Dermis microvascular lymphatic vessel endothelial cell (primary cell): Measurements from ENCODE around the gene RAD51B. TPM values are rescaled to one million over a fixed set of nuclear protein-coding genes. Genes with fewer than 3 reads are reported as not detected.
"Not testable (repeated sequence)": the region's sequence is repeated elsewhere in the genome, so short reads cannot be mapped to it uniquely, and the experiment has no call there.

Source experiments
- DNase-seq, 2 donors: peaks; one replicate each; pipeline versions ENCODE4 v3.0.0 to v3.0.0-alpha.2; 2010; ENCODE audit warnings: low read depth in 2 of 2
- total RNA-seq: library from RNA; depleted of rRNA; stranded (reverse); fragments of >200 nt; gene quantifications from 2 replicates; pipeline ENCODE4 v1.2.1, GENCODE V29; 2014

Gene RAD51B
- total RNA-seq, 1 donor from 2014 or later = 9.2 TPM

DNA sequence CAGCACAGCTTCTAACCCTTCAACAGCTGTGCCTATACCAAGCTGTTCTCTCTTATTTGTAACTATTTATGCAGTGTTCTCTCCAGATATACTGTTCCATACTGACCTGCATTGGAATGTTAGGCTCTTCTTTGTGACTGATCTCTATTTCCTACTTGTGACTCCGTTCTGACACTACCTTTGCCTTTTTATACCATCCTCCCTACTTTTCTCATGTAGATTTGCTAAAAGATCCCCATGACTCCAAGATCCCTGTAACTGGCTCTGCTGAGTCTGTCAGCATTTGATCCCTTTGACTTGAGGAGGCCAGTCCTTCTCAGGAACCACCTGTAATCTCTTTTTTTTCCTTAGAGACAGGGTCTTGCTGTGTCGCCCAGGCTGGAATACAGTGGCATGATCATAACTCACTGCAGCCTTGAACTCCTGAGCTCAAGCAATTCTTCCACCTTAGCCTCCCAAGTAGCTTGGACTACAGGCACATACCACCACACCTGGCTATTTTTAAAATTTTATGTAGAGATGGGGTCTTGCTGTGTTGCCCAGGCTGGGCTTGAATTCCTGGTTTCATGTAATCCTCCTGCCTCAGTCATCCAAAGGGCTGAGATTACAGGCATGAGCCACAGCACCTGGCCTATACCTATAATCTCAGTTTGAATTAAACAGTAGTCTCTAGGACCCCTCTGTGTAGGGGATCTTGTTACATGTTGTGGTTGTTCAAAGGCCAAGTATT lies 605.0 kb downstream of the RAD51B start:
- no peak for DNase-seq

DNA sequence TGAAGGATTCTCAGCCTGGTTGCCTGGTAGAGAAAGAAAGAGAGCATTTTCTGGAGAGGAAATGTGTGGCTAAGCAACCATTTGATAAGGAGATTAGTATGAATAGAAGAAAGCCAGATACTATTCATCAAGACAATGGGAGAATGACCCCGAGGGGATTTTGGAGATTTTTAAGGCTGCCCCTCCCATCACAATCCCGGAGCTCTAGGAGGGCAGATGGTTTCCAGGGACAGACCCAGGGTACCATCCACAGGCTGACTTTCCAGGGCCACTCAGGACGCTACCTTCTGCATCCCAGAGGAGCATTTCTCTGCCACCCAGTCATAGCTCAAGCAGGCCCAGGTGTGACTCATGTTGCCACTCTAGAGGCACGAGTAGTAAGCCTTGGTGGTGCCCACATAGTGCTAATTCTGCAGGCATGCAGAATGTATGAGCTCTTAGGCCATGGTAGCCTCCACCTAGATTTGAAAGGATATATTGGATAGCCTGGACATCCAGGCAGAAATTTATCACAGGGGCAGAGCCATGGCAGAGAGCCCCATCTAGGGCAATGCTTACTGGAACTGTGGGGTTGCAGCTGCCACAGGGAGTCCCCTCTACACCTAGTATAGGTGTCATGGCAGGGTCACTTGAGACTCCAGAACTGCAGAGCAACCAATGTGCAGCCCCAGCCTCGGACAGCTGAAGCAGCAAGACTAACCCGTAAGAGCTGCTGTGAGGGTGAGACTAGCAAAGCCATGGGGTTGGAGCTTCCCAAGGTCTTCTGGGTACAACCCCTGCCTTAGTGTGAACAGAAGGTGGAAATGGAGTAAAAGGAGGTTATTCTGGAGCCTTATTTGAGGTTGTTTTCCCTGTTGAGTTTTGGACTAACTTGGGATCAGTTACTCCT lies 607.3 kb downstream of the RAD51B start:
- no peak for DNase-seq

DNA sequence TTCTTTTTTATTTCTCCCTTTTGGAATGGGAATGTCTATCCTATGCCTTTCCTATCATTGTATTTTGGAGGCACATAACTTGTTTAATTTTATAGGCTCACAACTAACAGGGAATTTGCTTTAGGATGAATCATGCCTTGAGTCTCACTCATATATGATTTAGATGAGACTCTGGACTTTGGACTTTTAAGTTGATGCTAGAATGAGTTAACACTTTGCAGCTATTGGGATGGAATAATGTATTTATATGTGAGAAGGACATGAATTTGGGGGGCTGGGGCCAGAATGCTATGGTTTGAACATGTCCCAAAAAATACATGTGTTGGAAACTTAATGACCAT lies 607.9 kb downstream of the RAD51B start:
- no peak for DNase-seq

DNA sequence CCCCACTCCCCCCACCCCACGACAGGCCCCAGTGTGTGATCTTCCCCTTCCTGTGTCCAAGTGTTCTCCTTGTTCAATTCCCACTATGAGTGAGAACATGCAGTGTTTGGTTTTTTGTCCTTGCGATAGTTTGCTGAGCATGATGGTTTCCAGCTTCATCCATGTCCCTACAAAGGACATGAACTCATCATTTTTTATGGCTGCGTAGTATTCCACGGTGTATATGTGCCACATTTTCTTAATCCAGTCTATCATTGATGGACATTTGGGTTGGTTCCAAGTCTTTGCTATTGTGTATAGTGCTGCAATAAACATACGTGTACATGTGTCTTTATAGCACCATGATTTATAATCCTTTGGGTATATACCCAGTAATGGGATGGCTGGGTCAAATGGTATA lies 609.3 kb downstream of the RAD51B start:
- not testable (repeated sequence) for DNase-seq

DNA sequence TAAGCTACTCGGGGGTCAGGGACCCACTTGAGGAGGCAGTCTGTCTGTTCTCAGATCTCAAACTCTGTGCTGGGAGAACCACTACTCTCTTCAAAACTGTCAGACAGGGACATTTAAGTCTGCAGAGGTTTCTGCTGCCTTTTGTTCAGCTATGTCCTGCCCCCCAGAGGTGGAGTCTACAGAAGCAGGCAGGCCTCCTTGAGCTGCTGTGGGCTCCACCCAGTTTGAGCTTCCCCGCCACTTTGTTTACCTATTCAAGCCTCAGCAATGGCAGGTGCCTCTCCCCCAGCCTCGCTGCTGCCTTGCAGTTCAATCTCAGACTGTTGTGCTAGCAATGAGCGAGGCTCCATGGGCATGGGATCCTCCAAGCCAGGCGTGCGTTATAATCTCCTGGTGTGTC lies 614.6 kb downstream of the RAD51B start:
- DNase-seq = not testable (repeated sequence)

DNA sequence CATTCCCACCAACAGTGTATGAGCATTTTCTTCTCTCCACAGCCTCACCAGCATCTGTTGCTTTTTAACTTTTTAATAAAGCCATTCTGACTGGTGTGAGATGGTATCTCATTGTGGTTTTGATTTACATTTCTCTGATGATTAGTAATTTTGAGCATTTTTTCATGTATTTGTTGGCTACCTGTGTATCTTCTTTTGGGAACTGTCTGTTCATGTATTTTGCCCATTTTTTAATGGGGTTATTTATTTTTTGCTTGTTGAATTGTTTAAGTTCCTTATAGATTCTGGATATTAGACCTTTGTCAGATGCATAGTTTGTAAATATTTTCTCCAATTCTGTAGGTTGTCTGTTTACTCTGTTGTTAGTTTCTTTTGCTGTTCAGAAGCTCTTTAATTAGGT lies 616.1 kb downstream of the RAD51B start:
- DNase-seq = not testable (repeated sequence)

DNA sequence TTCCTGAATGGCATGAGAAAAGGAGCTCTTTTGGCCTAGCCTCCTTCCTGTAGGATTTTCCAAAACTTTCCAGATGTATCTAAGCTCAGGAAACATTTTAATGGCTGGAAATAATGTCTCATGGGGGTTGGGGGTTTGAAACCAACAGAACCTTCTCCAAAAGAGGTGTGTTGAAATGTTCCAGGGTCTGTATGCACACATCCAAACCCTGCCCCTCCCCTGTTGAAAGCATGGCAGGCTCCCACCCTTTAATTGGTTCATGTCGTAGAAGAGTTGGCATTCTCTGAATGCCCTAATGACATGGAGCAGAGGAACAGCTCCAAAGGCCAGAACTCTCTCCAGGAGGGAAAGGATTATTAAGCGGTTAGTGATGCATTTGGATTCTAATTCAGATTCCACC lies 620.1 kb downstream of the RAD51B start:
- peak in 1 of 2 donors; percentile 24 for DNase-seq

DNA sequence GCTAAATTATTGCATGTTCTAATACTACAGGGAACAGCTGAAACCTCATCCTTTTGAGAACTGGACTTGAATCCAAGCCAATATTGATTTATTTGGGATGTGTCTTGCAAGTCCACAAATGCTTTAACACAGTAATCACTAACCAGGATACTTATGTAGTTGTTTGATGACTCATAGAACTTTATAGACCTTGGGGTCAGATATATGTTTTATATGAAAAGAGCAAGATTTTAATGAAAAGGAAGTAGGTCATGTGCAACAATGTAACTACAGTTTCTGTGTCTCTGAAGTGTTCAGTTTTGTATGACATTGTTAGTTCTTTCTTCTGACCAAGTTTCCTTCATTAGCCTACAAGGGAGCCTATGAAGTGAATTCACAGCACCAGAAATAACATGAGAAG lies 621.2 kb downstream of the RAD51B start:
- DNase-seq = no peak

DNA sequence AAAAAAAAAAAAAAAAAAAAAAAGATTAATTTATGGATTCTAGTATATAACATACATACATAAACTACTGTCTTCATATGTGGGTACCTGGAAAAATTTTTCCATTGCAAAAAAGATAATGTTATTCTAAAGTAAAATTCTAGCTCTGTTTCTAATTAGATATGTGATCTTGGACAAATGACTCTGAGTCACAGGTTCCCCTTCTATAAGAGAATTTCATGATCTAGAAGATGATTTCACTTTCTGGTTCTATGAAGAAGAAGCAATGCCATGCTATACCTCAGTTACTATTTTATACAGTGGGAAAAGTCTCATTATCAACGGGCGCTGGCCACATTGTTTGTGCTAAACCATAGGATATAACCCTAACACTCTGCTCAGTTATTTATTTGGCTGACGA lies 622.0 kb downstream of the RAD51B start:
- DNase-seq = no peak

DNA sequence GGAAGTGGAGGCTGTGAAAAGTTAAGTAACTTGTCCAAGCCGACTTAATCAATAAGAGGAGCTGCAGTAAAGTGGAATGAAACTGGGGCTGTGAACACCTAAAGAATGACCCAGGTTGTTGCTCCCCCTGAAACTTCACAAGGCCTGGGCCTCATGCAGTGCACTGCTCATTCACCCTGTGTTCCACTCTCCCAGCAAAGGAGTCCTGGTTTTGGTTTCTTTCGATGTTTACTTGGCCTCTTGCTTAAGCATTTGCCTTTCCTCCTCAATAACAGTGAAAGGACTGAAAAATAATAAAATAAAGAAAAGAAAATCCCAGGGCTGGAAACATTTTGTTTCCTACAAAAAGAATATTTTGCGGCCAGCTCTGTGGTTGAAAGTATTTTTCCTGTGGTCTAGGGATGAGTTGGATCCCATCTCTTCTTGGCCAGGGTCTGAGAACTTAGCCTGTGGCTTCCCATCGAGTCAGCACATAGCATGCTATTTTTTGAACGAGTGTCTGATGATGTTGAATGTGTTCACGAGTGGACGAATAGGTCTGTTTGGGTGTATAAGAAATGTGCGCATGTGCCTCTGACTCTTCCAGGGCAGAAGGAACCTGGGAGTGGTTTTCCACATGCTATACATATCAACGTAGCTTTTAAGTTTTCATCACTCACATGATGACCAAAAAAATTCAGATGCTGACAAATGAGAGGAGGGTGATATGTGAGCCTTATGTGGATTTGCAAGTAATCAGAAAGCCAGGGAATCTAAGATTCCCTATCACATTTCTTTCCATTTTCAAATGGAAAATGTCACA lies 623.5 kb downstream of the RAD51B start:
- no peak for DNase-seq

DNA sequence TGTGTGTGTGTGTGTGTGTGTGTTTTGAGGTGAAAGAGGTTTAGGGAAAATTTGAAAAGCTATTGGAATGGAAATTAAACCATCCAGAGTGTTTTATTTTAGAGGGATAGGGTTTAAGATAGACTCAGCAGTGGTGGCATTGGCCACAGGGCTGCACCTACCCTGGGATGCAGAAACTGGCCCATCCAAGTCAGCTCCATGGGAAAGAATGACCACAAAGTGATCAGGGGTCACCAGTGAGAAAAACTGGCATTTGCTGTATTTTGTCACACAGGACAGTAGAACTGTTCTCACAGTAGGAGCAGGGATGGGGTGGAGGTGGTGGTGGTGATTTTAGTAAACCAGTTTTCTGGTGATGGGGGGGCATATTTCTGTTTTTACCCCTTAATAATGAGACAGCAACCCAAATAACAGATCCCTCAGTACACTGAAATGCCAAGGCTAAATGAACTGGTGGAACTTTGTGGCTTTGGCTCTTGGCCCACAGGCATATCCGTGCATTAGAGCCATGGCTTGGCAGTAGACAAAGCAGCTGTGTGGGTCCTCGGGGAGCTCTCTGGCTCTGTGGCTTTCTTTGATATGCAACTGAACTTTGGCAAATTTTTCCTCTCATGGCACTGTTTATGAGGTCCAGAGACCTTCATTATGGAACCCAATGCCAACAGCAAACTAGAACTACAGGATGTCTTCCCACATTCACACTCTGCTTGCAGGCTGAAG lies 625.0 kb downstream of the RAD51B start:
- DNase-seq = peak in 1 of 2 donors; percentile 54

DNA sequence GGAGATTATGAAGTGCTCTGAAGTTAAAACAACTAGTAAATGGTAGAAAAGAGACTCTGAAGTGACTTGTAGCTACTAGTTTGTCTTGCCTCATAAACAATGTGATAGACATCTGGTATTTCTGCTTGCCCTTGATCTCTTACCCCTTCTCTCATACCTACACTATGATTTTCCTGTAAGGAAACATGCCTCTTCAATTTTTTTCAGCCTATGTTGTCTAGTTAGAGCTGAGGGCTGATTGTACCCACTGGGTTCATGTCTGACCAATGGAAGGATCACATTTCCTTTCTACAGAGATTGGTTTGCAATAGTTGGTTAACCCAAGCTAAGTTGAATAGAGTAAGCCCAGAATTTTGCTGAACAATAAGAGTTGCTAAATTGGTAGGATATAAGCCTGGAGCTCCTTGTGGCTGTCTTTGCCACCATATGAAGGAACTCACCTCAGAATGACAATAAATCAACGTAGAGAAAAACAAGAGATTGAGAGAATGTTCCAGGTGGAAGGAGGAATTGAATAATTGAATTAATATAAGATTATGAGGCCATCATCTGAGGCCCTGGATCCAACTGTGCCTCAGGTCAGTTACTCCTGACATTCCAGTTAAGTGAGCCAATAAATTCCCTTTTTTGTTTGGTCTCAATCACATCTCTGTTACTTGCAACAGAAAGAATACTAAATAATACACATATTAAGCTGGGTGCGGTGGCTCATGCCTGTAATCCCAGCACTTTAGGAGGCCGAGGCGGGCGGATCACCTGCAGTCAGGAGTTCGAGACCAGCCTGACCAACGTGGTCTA lies 626.9 kb downstream of the RAD51B start:
- DNase-seq = no peak

DNA sequence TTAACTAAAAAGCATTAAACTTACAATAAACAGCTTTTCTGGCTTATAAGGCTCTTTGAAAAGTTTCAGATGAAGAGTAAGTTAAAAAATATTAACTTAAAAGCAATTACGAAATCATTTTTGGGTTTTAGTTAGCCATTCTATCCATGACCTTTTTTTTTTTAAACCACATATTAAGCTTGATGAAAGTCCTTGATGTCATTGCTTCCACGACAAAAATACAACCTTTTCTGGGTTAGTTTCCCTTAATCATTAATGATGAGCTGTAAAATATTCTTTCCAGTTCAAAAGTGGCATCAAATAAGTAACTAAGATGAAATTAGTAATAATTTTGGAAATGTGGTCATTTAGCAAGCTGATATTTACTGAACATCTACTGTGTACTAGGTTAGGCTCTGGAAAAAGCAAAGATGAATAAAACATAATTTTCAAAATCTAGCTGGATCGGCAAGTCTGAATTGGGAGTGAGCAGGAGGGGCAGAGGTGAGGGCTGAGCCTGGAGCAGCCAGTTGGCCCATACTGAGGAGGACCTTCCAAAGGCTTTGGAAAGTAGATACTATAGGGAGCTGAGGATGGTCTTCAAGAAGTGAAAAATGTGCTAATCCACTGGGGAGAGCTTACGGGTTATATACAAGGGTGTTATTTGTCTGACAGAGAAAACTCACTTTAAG lies 628.1 kb downstream of the RAD51B start:
- no peak for DNase-seq

DNA sequence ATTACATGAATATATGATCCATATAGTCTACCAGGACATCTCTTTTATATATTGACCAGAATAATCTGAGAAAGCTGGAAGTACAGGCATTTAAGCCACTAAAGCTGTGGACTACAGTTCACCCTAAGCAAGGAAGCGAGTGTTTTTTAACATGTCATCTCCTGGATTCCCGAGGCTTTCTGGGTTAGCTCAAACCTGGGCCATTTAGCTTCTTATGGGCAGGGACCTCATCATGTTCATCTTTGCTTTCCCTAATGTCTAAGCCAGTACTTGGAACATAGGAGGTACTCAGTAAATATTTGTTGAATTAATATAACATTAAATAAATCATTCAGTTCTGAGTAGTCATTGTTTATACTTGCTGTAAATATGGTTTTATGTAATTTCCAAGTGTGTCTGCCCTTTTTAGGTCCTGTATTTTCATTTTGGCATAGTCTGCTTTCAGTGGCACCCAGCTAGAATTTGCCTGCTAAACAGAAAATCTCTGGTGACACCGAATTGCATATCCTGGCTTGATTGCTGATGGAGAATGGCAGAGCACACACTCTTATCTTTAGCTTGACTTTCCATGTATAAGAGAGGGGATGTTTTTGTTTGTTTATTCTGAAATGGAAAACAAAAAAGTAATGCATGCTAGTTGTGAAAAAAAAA lies 628.8 kb downstream of the RAD51B start:
- DNase-seq = no peak

DNA sequence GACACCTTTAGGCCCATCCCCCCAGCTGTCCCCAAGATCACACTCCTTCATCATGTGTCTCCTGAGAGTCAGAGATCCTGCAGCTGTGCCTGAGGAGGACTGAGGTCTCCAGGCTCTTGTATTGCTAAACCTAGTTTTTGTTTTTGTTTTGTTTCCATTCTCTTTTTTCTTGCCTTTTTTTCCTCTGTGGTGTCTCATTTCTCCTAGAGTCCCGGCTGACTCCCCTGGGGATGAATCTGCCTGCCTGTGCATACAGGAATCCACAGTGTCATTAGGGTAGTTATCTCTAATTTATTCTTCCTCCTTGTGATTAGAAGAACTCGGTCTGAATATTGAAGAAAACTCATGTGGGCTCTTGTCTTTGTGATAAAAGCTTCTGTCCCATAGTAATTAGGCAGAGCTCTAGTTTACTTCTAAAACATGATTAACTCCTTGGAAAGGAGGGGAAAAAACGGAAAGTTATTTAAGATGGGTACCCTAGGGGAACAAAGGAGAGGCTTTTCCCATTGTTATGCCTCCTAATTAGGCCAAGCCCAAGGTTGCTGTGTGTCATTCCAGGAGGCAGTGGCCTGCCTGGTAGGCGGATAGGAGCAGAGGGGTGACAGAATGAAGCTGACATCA lies 630.1 kb downstream of the RAD51B start:
- no peak for DNase-seq

DNA sequence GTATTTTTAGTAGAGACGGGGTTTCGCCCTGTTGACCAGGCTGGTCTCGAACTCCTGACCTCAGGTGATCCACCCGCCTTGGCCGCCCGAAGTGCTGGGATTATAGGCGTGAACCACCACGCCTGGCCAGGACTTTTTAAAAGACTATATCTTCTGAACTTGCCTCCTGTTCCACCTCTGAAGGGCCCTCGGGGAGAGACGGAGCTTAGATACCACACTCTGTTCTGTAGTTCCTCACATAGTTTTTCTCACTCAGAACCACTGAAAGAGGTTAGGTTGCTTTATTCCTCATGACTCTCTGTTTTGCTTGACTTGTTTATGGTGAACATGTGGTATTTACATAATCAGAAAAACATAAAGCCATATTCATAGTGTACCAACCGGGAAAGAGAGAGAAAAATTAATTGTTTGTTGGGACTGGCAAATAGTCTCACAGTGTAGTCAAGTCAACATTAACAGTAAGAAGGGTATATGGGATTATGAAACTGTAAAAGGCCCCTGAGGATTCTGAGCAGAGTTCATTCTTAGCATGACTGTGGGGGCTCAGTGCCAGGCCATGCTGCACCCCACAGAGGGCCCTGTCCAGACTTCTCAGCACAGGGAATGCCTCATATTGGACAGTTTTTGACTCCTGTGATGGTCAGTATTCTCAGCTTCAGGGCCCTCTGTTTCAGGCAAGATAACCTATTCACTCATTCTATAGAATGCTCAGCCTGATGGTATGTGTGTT lies 631.0 kb downstream of the RAD51B start:
- DNase-seq = no peak

DNA sequence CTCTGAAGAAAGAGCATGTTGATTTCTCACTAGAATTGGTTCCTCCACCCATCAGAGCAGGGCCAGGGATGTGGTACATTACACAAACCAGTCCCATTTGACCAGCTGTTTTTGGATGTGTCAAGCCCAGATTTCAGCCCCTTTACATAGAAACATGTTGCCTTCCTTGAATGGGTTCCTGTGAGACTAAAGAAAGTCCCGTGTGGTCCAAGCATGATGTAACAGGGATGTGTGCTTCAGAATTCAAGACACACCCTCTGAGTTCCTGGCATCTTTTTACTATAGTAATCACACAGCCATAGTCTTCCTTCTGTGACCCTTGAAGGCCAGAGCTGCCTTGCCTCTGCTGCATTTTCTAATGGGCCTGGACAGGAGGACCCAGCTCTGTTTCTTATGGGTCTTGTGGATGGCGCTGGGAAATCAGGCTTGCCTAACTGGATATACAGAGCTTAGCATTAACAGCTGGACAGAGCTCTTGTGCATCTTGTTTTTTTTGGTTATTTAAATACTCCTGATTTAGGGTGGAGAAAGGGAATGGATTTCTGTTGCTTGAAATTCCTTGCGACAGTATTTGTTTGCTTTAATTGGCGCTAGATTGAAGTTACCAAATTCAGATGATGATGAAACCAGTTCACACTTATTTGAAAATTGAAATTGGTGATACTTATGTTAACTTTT lies 632.3 kb downstream of the RAD51B start:
- no peak for DNase-seq

DNA sequence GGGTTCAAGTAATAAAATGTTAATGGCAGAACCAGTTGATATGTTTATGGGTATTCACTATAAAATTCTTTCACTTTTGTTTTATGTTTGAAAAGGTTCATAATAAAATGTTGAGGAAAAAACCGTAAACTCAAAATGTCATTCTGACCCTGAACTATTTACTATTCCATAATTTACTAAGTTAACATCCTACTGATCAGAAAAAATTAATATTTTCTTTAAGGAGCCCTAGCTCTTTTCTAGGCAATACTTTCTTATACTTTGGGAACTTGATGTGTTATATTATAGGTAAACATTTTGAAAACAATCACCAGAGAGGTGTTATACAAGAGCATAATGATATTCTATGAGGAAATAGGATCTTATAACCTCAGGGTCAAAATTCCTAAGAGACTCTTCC lies 638.7 kb downstream of the RAD51B start:
- DNase-seq = no peak
